Brain microvascular endothelial cell (primary cell): Measurements from ENCODE around the gene FRMD4B.
A peak's percentile ranks its signal among the peaks of the same experiment; 100 is the strongest.

Experiments used
- DNase-seq: peaks from one replicate; pipeline ENCODE4 v3.0.0-alpha.2; 2020
- H3K27ac ChIP-seq: fragments of 250-450 bp; sonication (Bioruptor Pico); 2 replicates; pipeline ENCODE4 v1.5.1; 2020; ENCODE audit warnings: mild to moderate bottlenecking, moderate library complexity
- H3K27me3 ChIP-seq: fragments of 250-450 bp; sonication (Bioruptor Pico); replicated peaks from 2 replicates; pipeline ENCODE4 v1.5.1; 2020; ENCODE audit warnings: mild to moderate bottlenecking
- H3K36me3 ChIP-seq: fragments of 250-450 bp; sonication (Bioruptor Pico); replicated peaks from 2 replicates; pipeline ENCODE4 v1.5.1; 2020; ENCODE audit warnings: mild to moderate bottlenecking
- H3K4me3 ChIP-seq: 2 replicates; pipeline ENCODE4 v1.5.1; 2011; ENCODE audit warnings: low read depth, mild to moderate bottlenecking, control low read depth, low read length, moderate library complexity
- CTCF ChIP-seq: IDR thresholded peaks from 2 replicates; pipeline ENCODE4 v1.5.1; 2011; ENCODE audit warnings: low read depth, mild to moderate bottlenecking, moderate library complexity, low read length, control low read depth, inconsistent platforms; ENCODE audit errors: missing control alignments
- in situ Hi-C: cut with HindIII; loops from 2 replicates; pipeline ENCODE4 v1.10.0; 2017; ENCODE audit warnings: low sequenced_read_pairs, low pct_ligation_motif_present

FRMD4B gene

DNA sequence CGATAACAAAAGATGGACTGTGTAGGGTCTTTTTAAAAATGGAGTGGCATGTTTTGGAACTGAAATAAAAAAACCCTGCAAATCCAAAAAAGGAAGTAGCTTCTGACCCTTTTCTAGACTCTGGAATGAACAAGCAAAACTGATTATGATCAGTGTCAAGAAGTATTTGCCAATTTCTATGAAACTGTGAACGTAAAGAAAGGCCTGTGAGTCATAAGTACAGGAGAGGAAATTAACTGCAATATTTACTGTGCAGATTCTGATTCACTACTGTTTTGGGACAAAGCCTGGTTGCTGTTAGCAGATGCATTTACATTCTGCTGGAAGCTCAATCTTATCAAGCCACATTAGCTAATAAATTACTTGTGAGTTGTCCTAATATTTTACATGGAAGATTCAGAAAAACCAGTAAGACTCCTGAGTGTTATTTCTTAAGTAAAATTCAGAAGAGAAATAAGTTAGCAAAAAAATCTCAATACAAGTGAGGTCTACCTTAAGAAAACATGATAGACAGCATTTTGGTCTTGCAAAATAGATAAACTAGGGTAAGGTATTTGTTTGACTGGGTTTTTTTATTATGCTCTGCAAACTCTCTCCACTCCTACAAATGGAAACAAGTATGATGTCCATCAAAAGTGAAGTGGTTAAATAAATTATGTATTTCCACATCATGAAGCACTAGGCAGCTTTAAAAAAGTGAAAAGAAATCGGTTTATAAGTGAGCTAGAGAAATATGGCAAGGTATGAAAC is 173.3 kb downstream of the FRMD4B start:
- Histone ChIP-seq H3K36me3 (no peaks in the 10 kb centered on the region), H3K27ac (no peak overlapping the region), H3K27me3 (no peaks in the 10 kb centered on the region), H3K4me3 (no peak overlapping the region)
- in situ Hi-C loops: no loop called here
- TF ChIP-seq CTCF: no peak
- peak; percentile 54 for DNase-seq

GRCh38 chr3:69210068-69210730 is 175.7 kb downstream of the FRMD4B start:
- Histone ChIP-seq H3K36me3 (no peaks in the 10 kb centered on the region), H3K4me3 (no peak overlapping the region), H3K27me3 (no peaks in the 10 kb centered on the region), H3K27ac (no peak overlapping the region)
- no peak for TF ChIP-seq CTCF
- DNase-seq: no peak
- in situ Hi-C loops: no loop called here

- no peak for TF ChIP-seq CTCF
- in situ Hi-C loops: no loop called here
- no peaks in the 10 kb centered on the region for H3K36me3 ChIP-seq
- no peak overlapping the region for H3K27ac ChIP-seq
- no peak for DNase-seq
- no peaks in the 10 kb centered on the region for H3K27me3 ChIP-seq
- H3K4me3 ChIP-seq: no peak overlapping the region
Measured at GRCh38 chr3:69209413-69209812, 176.5 kb downstream of the FRMD4B start.

GRCh38 chr3:69207031-69207430 is 178.9 kb downstream of the FRMD4B start:
- in situ Hi-C loops: no loop called here
- H3K27me3 ChIP-seq: no peaks in the 10 kb centered on the region
- DNase-seq: no peak

GRCh38 chr3:69205385-69205784 is 180.5 kb downstream of the FRMD4B start:
- H3K4me3 ChIP-seq: no peak overlapping the region
- in situ Hi-C loops: no loop called here
- no peak overlapping the region for H3K27ac ChIP-seq
- TF ChIP-seq CTCF: no peak
- no peaks in the 10 kb centered on the region for H3K27me3 ChIP-seq
- H3K36me3 ChIP-seq: no peaks in the 10 kb centered on the region
- no peak for DNase-seq

More at GRCh38 chr3:69207031-69207430, 178.9 kb downstream of the FRMD4B start:
- no peak for TF ChIP-seq CTCF
- Histone ChIP-seq H3K4me3 (no peak overlapping the region), H3K36me3 (no peaks in the 10 kb centered on the region), H3K27ac (no peak overlapping the region)
